Measurements from ENCODE around the gene ZSCAN32.

DNA sequence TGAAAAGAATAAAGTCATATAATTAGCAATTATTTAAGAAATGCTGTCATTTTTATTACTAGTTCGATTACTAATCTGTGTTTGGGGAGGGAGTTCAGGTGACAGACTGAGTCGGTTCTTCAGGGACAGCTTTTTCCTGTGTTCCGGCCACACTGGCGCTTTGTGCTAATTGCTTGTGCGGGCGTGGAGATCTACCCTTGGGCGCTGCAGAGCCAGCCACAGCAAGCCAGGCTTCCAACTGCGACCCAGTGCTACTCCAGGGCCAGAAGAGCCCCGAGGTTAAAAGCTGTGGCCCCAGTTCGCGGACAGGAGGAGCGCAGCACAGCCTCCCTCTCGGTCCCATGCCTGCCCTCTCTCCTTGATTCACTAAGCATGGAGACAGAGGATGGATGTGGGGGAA, 51.6 kb downstream of the ZSCAN32 start:
- TF ChIP-seq ZNF274 (IDR thresholded peaks at IDR 0.05; ENCODE audit: low read depth, low read length) (no peak), YY1 (IDR thresholded peaks at IDR 0.05; ENCODE audit: insufficient read depth, insufficient read length) (no peak), SUZ12 (IDR thresholded peaks at IDR 0.05; ENCODE audit: extremely low read depth, insufficient read depth, insufficient read length) (no peak)
